ENCODE results near the gene TECPR2. TPM values are rescaled to one million over a fixed set of nuclear protein-coding genes. Genes with fewer than 3 reads are reported as not detected.

The TECPR2 gene
- total and polyA plus RNA-seq, 2 of the 13 experiments (the other 11 are each of a cell fraction or from before 2014, with no cell fraction given): 3.5 to 5.7 TPM

GRCh38 chr14:102544747-102545460 is 182.2 kb downstream of the TECPR2 start (continued):
- TF ChIP-seq THRA (CRISPR knock-in tag; IDR thresholded peaks at IDR 0.05; ENCODE audit: borderline replicate concordance) (peak; percentile 25; the same call in 1 of the 2 replicates), ZIK1 (CRISPR knock-in tag; IDR thresholded peaks at IDR 0.05; ENCODE audit: borderline replicate concordance, low read depth) (peak; percentile 46; the same call in 1 of the 2 replicates), FOXO1 (CRISPR knock-in tag; IDR thresholded peaks at IDR 0.05) (no peak)

- ATAC-seq (peak; percentile 52), DNase-seq (ENCODE audit: low spot score) (peak; percentile 63), FAIRE-seq (no peak)
- Histone ChIP-seq H3K27ac (ENCODE audit: extremely low read length, insufficient read depth, low read length) (peak overlapping the region; percentile 93), H3K4me2 (ENCODE audit: low read depth, low read length) (peak overlapping the region; percentile 87), H3K27me3 (ENCODE audit: control insufficient read depth in 1 of 2, insufficient read depth in 2 of 2, low read length in 2 of 2) (no peaks in the 10 kb centered on the region; a peak in 1 of 5 replicates), H3K9me3 (ENCODE audit: low read length) (no peaks in the 10 kb centered on the region), H3K79me2 (ENCODE audit: insufficient read depth, low read length) (peaks cover 17% of the 10 kb centered on the region), H3K4me3 (replicated peaks in 1 of 3; ENCODE audit: insufficient read depth in 1 of 3, low read depth in 2 of 3, low read length in 3 of 3) (peak overlapping the region; percentile 67 to 92 (median 82)), H2AFZ (ENCODE audit: low read length) (no peak overlapping the region), H3K36me3 (replicated peaks in 1 of 2; ENCODE audit: control insufficient read depth in 1 of 2, insufficient read depth in 2 of 2, low read length in 2 of 2) (no peaks in the 10 kb centered on the region), H3K4me1 (ENCODE audit: insufficient read depth, low read length) (peaks cover 59% of the 10 kb centered on the region), H3K9ac (ENCODE audit: insufficient read depth, low read depth, low read length) (peak overlapping the region; percentile 89), H4K20me1 (ENCODE audit: insufficient read depth, low read length) (no peaks in the 10 kb centered on the region)
- intact Hi-C loops (cut with micrococcal nuclease; ENCODE audit: unreplicated experiment): loop anchor here (2.0 kb wide), 1 partner anchor 47 kb away; the partner anchor contains the start of gene RCOR1
- in situ Hi-C loops (cut with HindIII; ENCODE audit: extremely low pct_ligation_motif_present, low pct_unique_long_range_greater_than_20kb): no loop called here
- ChIA-PET POLR2A (interaction anchor here (0.8 to 1.9 kb wide), 3 partner anchors 21 to 45 kb away, joined by 3 to 12 read pairs (median 4); no protein-coding TSS in a partner anchor), CTCF (ENCODE audit: low intra/inter-chr PET ratio, low total read pairs) (no interaction called here)
- under 1% methylated on average over 25 of the region's 29 CpGs for WGBS (ENCODE audit: low lambda C conversion rate)
- BruUV-seq (replicated peaks): TSS peak; percentile 69
- 0 out of 2 replicates have a peak, but pooled peaks have one; percentile 43 for TF ChIP-seq PHF20 (CRISPR knock-in tag; IDR thresholded peaks at IDR 0.05)
- TF ChIP-seq ZNF589 (CRISPR knock-in tag; conservative IDR thresholded peaks at IDR 0.05): no peak
- TF ChIP-seq HOXD1 (CRISPR knock-in tag; IDR thresholded peaks at IDR 0.05): no peak; the same call in 1 of the 2 replicates
- TF ChIP-seq ZNF44 (CRISPR knock-in tag; IDR thresholded peaks at IDR 0.05): 0 out of 2 replicates have a peak, but pooled peaks have one; percentile 26
- no peak for TF ChIP-seq ZNF576 (CRISPR knock-in tag; IDR thresholded peaks at IDR 0.05)
- TF ChIP-seq ZNF747 (CRISPR knock-in tag; IDR thresholded peaks at IDR 0.05; ENCODE audit: borderline replicate concordance): no peak
- TF ChIP-seq NRL (CRISPR knock-in tag; IDR thresholded peaks at IDR 0.05; ENCODE audit: borderline replicate concordance): 0 out of 2 replicates have a peak, but pooled peaks have one; percentile 15
- TF ChIP-seq ATF3 (CRISPR knock-in tag; IDR thresholded peaks at IDR 0.05): 0 out of 2 replicates have a peak, but pooled peaks have one; percentile 18
- TF ChIP-seq RBM39 (IDR thresholded peaks at IDR 0.05; ENCODE audit: low read depth, low read length, poor library complexity, severe bottlenecking): no peak
- TF ChIP-seq ZBTB7B (CRISPR knock-in tag; IDR thresholded peaks at IDR 0.05): peak; percentile 28; the same call in 1 of the 2 replicates
- peak; percentile 65; the same call in 1 of the 2 replicates for TF ChIP-seq MXD1 (CRISPR knock-in tag; IDR thresholded peaks at IDR 0.05)
These were observed 182.9 kb downstream of the TECPR2 start for GRCh38 chr14:102545461-102546265.
